ENCODE results near the gene SRSF1. TPM values are rescaled to one million over a fixed set of nuclear protein-coding genes. Genes with fewer than 3 reads are reported as not detected.
A peak's percentile ranks its signal among the peaks of the same experiment; 100 is the strongest.

The SRSF1 gene
- polyA plus RNA-seq, 3 donors: 51.2 to 72.1 (median 61.6) TPM

- Histone ChIP-seq H3K27me3 (ENCODE audit: control insufficient read depth in 2 of 2, insufficient read depth in 2 of 2, low read length in 2 of 2) (no peaks in the 10 kb centered on the region), H3K79me2 (ENCODE audit: insufficient read depth, low read length) (peaks cover 40% of the 10 kb centered on the region)
- 22% methylated on average over 32 of the region's 47 CpGs for WGBS (ENCODE audit: insufficient coverage)
Observed at GRCh38 chr17:58007781-58008706, 998 bp upstream of the SRSF1 start.

More at GRCh38 chr17:58007781-58008706, 998 bp upstream of the SRSF1 start:
- H3K4me3 ChIP-seq (replicated peaks in 1 of 3; ENCODE audit: low read depth in 2 of 3, low read length in 3 of 3): peak overlapping the region; percentile 67 to 99 (median 82)
- peaks cover 25 to 28% of the 10 kb centered on the region in 2 donors for H3K36me3 ChIP-seq (replicated peaks in 1 of 2; ENCODE audit: control insufficient read depth in 1 of 2, insufficient read depth in 2 of 2, low read length in 2 of 2)
- Mint-ChIP-seq H3K27ac (peak overlapping the region; percentile 98 to 99 (median 99)), H3K4me3 (peak overlapping the region; percentile 98 to 99), H3K27me3 (ENCODE audit: low read depth in 3 of 3) (peaks cover 0 to 8% (median 0%) of the 10 kb centered on the region in 3 donors), H3K9me3 (no peaks in the 10 kb centered on the region), H3K4me1 (peaks cover 37% of the 10 kb centered on the region), H3K36me3 (peaks cover 21 to 23% of the 10 kb centered on the region in 2 donors)
- H3K4me1 ChIP-seq (ENCODE audit: control insufficient read depth in 1 of 2, insufficient read depth in 2 of 2, low read length in 2 of 2): peaks cover 27 to 39% of the 10 kb centered on the region in 2 donors
- peak overlapping the region; percentile 94 for H3K4me2 ChIP-seq (replicated peaks; ENCODE audit: extremely low read depth, low read length, poor library complexity, severe bottlenecking)
- intact Hi-C loops (cut with micrococcal nuclease): loop anchor here (5.0 kb wide), 2 partner anchors 74 to 509 kb away; partner anchors contain the start of gene DYNLL2 (in 2 of the 2)
- H3K27ac ChIP-seq (ENCODE audit: low read depth in 1 of 2, low read length in 2 of 2): peak overlapping the region; percentile 92 to 97
- peak overlapping the region; percentile 90 for H2AFZ ChIP-seq (ENCODE audit: insufficient read depth, low read depth, low read length, poor library complexity, severe bottlenecking)
- TF ChIP-seq CTCF (IDR thresholded peaks at IDR 0.05): no peak
- H3K9me3 ChIP-seq (replicated peaks in 1 of 2; ENCODE audit: control insufficient read depth in 1 of 2, insufficient read depth in 1 of 2, low read length in 2 of 2): no peaks in the 10 kb centered on the region
- peaks cover 38% of the 10 kb centered on the region for H4K20me1 ChIP-seq (ENCODE audit: insufficient read depth, low read length)
- no peak overlapping the region for H3K9ac ChIP-seq (ENCODE audit: insufficient read depth, low read length, poor library complexity, severe bottlenecking)
- no peak for DNase-seq
